Esophagus muscularis mucosa (tissue), 3 donors: ENCODE results near the gene SETD7.

Experiments
- POLR2AphosphoS5 ChIP-seq, 2 donors: sonication (generic); formaldehyde crosslinking; IDR thresholded peaks; one replicate each; pipeline ENCODE4 v1.6.1; 2017; ENCODE audit warnings: antibody characterized with exemption in 2 of 2
- TF ChIP-seq, protein P1 (sequence below), 3 experiments: fragments of 200-600 bp in 2 of 3; fragments of 450-650 bp in 1 of 3; sonication (generic) in 2 of 3; IDR thresholded peaks; one replicate each; pipeline ENCODE4 v1.5.1; 2017 to 2019; ENCODE audit warnings: antibody characterized with exemption in 3 of 3, mild to moderate bottlenecking in 2 of 3, moderate library complexity in 1 of 3

DNA sequence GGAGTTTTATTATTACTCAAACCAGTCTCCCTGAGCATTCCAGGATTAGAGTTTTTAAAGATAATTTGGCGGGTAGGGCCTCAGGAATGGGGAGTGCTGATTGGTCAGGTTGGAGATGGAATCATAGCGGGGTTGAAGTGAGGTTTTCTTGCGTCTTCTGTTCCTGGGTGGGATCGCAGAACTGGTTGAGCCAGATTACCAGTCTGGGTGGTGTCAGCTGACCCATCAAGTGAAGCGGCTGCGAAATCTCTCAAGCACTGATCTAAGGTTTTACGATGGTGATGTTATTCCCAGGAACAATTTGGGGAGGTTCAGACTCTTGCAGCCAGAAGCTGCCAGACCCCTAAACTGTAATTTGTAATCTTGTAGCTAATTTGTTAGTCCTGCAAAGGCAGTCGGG lies 25.1 kb upstream of the SETD7 start:
- TF ChIP-seq, protein P1, sequence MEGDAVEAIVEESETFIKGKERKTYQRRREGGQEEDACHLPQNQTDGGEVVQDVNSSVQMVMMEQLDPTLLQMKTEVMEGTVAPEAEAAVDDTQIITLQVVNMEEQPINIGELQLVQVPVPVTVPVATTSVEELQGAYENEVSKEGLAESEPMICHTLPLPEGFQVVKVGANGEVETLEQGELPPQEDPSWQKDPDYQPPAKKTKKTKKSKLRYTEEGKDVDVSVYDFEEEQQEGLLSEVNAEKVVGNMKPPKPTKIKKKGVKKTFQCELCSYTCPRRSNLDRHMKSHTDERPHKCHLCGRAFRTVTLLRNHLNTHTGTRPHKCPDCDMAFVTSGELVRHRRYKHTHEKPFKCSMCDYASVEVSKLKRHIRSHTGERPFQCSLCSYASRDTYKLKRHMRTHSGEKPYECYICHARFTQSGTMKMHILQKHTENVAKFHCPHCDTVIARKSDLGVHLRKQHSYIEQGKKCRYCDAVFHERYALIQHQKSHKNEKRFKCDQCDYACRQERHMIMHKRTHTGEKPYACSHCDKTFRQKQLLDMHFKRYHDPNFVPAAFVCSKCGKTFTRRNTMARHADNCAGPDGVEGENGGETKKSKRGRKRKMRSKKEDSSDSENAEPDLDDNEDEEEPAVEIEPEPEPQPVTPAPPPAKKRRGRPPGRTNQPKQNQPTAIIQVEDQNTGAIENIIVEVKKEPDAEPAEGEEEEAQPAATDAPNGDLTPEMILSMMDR (IDR thresholded peaks at IDR 0.05): no peak
- TF ChIP-seq POLR2AphosphoS5 (IDR thresholded peaks at IDR 0.05): no peak
